ENCODE measurements around the gene DEGS1.

DEGS1 gene

DNA sequence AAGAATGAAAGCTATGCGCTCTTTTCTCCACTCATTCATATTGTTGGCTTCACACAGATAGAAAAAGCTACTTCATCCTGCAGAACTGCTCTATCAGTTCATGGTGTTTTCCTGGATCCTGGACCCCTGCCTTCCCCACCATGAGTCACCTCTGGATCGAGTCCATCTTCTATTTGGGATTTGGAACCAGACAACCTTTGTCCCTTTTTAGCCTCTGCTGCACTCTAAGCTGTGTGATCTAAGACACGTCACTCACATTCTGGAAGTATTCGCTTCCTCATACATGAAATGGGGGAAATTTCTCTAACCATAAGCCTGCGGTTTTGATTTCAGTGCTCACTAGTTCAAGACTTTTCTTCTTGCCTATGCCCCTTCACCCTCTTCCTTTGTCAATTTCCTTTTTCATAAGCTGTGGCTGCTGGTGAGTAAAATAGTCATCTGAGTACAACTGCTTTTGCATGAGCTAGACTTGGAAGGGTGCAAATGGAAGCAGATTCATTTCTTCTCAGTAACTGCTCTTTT lies 14.1 kb upstream of the DEGS1 start:
- peak; percentile 2 for TF ChIP-seq CTCF (IDR thresholded peaks at IDR 0.05; ENCODE audit: borderline replicate concordance, control extremely low read depth, extremely low read depth, insufficient read depth, missing control alignments)
- in situ Hi-C loops (cut with MboI; ENCODE audit: low sequenced_read_pairs, unreplicated experiment) = no loop called here
- DNase-seq (ENCODE audit: low spot score) = peak; percentile 69

DNA sequence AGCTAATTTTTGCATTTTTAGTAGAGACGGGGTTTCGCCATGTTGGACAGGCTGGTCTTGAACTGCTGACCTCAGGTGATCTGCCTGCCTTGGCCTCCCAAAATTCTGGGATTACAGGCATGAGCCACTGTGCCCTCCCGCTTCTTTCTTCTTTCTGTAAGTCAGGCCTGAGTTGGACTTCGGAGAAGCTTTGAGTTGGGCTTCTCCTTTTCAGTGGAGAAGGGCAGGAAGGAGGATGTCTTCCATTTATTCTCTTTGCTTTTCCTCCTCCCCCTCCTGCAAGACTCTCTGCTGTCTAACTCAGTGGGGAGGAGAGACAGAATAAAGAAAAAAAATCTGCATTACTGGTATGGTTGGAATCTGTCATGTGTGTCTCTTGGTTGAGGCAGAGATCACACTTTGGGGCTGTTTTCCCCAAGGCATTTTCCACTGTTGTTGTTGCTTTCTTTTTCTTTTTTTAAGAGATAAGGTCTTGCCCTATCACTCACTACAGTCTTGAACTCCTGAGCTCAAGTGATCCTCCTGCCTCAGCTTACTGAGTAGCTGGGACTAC lies 13.2 kb upstream of the DEGS1 start:
- in situ Hi-C loops (cut with MboI; ENCODE audit: low sequenced_read_pairs, unreplicated experiment) = no loop called here
- no peak for TF ChIP-seq CTCF (IDR thresholded peaks at IDR 0.05; ENCODE audit: borderline replicate concordance, control extremely low read depth, extremely low read depth, insufficient read depth, missing control alignments)
- no peak for DNase-seq (ENCODE audit: low spot score)

- no peak for DNase-seq (ENCODE audit: low spot score)
- TF ChIP-seq CTCF (IDR thresholded peaks at IDR 0.05; ENCODE audit: borderline replicate concordance, control extremely low read depth, extremely low read depth, insufficient read depth, missing control alignments) = no peak
- in situ Hi-C loops (cut with MboI; ENCODE audit: low sequenced_read_pairs, unreplicated experiment) = no loop called here
These were observed 12.7 kb upstream of the DEGS1 start for GRCh38 chr1:224170343-224170742.

DNA sequence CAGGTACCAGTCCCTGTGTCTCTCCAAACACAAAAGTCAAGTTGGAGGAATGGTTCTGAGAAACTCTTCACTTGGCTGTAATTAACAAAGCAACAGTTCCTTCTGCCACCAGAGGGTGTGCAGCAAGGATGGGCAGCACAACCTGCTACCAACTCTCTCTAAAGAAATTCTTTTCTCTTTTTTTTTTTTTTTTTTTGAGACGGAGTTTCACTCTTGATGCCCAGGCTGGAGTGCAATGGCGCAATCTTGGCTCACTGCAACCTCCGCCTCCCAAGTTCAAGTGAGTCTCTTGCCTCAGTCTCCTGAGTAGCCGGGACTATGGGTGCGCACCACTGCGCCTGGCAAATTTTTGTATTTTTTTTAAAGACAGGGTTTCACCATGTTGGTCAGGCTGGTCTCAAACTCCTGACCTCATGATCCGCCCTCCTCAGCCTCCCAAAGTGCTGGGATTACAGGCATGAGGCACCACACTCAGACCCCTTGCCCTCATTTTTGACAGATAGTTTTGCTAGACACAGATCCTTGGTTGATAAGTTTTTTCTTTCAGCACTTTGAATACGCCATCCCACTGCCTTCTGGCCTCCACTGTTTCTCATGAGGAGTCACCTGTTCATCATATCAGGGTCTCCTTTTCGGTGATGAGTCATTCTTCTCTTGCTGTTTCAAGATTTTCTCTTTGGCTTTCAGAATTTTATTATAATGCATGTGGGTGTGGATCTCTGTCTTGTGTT lies 12.1 kb upstream of the DEGS1 start:
- no peak for DNase-seq (ENCODE audit: low spot score)
- in situ Hi-C loops (cut with MboI; ENCODE audit: low sequenced_read_pairs, unreplicated experiment) = no loop called here
- no peak for TF ChIP-seq CTCF (IDR thresholded peaks at IDR 0.05; ENCODE audit: borderline replicate concordance, control extremely low read depth, extremely low read depth, insufficient read depth, missing control alignments)

DNA sequence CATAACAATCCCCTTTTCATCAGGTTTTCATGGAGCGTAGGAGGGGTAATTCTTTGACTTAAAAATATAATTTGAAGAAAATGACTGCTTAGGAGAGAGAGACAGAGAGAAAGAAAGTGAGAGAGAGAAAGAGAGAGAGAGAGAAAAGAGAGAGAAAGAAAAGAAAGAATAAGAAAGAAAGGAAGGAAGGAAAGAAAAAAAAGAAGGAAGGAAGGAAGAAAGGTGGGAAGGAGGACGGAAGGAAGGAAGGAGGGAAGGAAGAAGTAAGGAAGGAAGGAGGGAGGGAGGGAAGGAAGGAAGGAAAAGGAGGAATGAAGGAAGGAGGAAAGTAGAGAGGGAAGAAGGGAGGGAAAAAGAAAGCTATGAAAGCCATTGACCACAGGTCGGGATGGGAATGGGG lies 10.8 kb upstream of the DEGS1 start:
- in situ Hi-C loops (cut with MboI; ENCODE audit: low sequenced_read_pairs, unreplicated experiment) = no loop called here
- no peak for DNase-seq (ENCODE audit: low spot score)
- no peak for TF ChIP-seq CTCF (IDR thresholded peaks at IDR 0.05; ENCODE audit: borderline replicate concordance, control extremely low read depth, extremely low read depth, insufficient read depth, missing control alignments)

DNA sequence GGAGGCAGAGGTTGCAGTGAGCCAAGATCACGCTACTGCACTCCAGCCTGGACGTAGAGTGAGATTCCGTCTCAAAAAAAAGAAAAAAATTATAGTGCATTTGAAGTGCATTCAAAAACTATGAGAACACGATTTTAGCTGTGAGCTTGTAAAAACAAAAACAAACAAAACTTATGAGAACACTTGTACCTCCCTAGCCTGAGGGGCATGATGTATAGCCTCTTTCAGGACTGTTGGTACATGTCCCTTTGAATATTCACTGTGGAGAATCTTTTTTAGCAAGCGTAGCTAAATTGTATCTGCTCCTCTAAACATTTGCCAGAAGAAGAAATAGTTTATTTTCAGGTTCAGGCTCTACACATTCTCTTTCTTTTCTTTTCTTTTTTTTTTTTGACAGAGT lies 9.5 kb upstream of the DEGS1 start:
- no peak for TF ChIP-seq CTCF (IDR thresholded peaks at IDR 0.05; ENCODE audit: borderline replicate concordance, control extremely low read depth, extremely low read depth, insufficient read depth, missing control alignments)
- in situ Hi-C loops (cut with MboI; ENCODE audit: low sequenced_read_pairs, unreplicated experiment) = no loop called here
- no peak for DNase-seq (ENCODE audit: low spot score)
